K562 (cell line): ENCODE measurements around the gene RECQL5. TPM values are rescaled to one million over a fixed set of nuclear protein-coding genes. Genes with fewer than 3 reads are reported as not detected.

Source experiments
- ATAC-seq: fragments of 200-7000 bp; cut with Tn5 transposase; 3 replicates; pipeline ENCODE4 v1.9.1; 2020; ENCODE audit warnings: moderate library complexity
- BruUV-seq: library from RNA; stranded (reverse); fragments of 400-500 nt; replicated peaks from 2 replicates; lab custom pipeline; 2021; lab: Mats Ljungman, UMichigan
- CTCF ChIA-PET: fragments of 300-600 bp; formaldehyde crosslinking; extraction: SDS; loops from one replicate; lab custom pipeline; 2021; ENCODE audit warnings: low intra/inter-chr PET ratio; lab: Yijun Ruan, JAX
- POLR2A ChIA-PET: fragments of 300-600, 350-650 bp; sonication (Branson Sonifier 250); formaldehyde crosslinking; extraction: SDS; loops from one replicate; lab custom pipeline; 2021; ENCODE audit warnings: antibody characterized with exemption, inconsistent platforms; lab: Yijun Ruan, JAX
- DNase-seq, 4 experiments: peaks; one replicate each; pipeline versions ENCODE4 v3.0.0 to v3.0.0-alpha.2; 2011 to 2018; ENCODE audit warnings: low spot score in 3 of 4, mixed read lengths in 3 of 4; ENCODE audit errors: extremely low read depth in 1 of 4
- FAIRE-seq: peaks from 2 replicates; lab custom pipeline; 2011; peaks lifted over from hg19 to GRCh38; lab: Jason Lieb, UNC
- H2AFZ ChIP-seq: 2 replicates; pipeline ENCODE4 v1.6.0; 2011; ENCODE audit warnings: low read depth, low read length, control low read depth, inconsistent platforms
- H3K27ac ChIP-seq: fragments of 200-600 bp; 3 replicates; pipeline ENCODE4 v1.8.0; 2011; ENCODE audit warnings: low read depth, mild to moderate bottlenecking, control low read depth, inconsistent platforms, low read length, moderate library complexity, mixed read lengths; ENCODE audit errors: extremely low read depth
- H3K27me3 ChIP-seq, 2 experiments: fragments of 300-600 bp in 1 of 2; 2 replicates in 1 of 2; 3 replicates in 1 of 2; pipeline versions ENCODE4 v1.6.0 to v1.8.0; 2011; ENCODE audit warnings: inconsistent platforms in 2 of 2, low read length in 2 of 2, mild to moderate bottlenecking in 1 of 2, mixed read lengths in 1 of 2, moderate library complexity in 1 of 2; ENCODE audit not compliant: control insufficient read depth in 2 of 2, insufficient read depth in 2 of 2
- H3K36me3 ChIP-seq: fragments of 300-600 bp; 3 replicates; pipeline ENCODE4 v1.8.0; 2011; ENCODE audit warnings: mild to moderate bottlenecking, low read length, inconsistent platforms; ENCODE audit not compliant: control insufficient read depth, insufficient read depth
- H3K4me1 ChIP-seq, 2 experiments: fragments of 200-600 bp in 1 of 2; replicated peaks in 1 of 2; 2 replicates in 1 of 2; 3 replicates in 1 of 2; pipeline versions ENCODE4 v1.5.1 to v1.8.0; 2011; ENCODE audit warnings: inconsistent platforms in 2 of 2, low read length in 2 of 2, mild to moderate bottlenecking in 1 of 2, mixed read lengths in 1 of 2, moderate library complexity in 1 of 2; ENCODE audit not compliant: control insufficient read depth in 2 of 2, insufficient read depth in 2 of 2
- H3K4me2 ChIP-seq: 2 replicates; pipeline ENCODE4 v1.6.1; 2011; ENCODE audit warnings: low read length, control low read depth, inconsistent platforms, mixed read lengths; ENCODE audit not compliant: insufficient read depth
- H3K4me3 ChIP-seq: fragments of 200-600 bp; sonication (generic), shearing (Covaris generic); 2 replicates; pipeline ENCODE4 v1.5.1; 2016; ENCODE audit warnings: control low read depth, inconsistent platforms
- H3K79me2 ChIP-seq: fragments of 200-600 bp; 3 replicates; pipeline ENCODE4 v1.8.0; 2011; ENCODE audit warnings: low read length, inconsistent platforms; ENCODE audit not compliant: control insufficient read depth, insufficient read depth
- H3K9ac ChIP-seq, 2 experiments: 2 replicates each; pipeline versions ENCODE4 v1.6.0 to v1.6.1; 2011; ENCODE audit warnings: low read depth in 2 of 2, low read length in 2 of 2, control low read depth in 1 of 2, inconsistent platforms in 1 of 2, mild to moderate bottlenecking in 1 of 2, mixed read lengths in 1 of 2; ENCODE audit not compliant: insufficient read depth in 1 of 2
- H3K9me1 ChIP-seq: one replicate; pipeline ENCODE4 v1.6.0; 2011; ENCODE audit warnings: inconsistent platforms, mild to moderate bottlenecking, low read length, moderate library complexity; ENCODE audit not compliant: control insufficient read depth, insufficient read depth
- H3K9me3 ChIP-seq: replicated peaks from 2 replicates; pipeline ENCODE4 v1.5.1; 2011; ENCODE audit warnings: low read depth, low read length, inconsistent platforms; ENCODE audit not compliant: control insufficient read depth, insufficient read depth
- H4K20me1 ChIP-seq: replicated peaks from 2 replicates; pipeline ENCODE4 v1.6.1; 2011; ENCODE audit warnings: low read length, inconsistent platforms, mixed read lengths; ENCODE audit not compliant: control insufficient read depth, insufficient read depth
- ATF3 ChIP-seq, 2 experiments: fragments of 450-650 bp in 1 of 2; sonication (generic) in 1 of 2; formaldehyde crosslinking in 1 of 2; IDR thresholded peaks in 1 of 2; conservative IDR thresholded peaks in 1 of 2; 2 replicates each; pipeline versions ENCODE4 v1.6.1 to v1.8.1; 2016 to 2023; ENCODE audit warnings: mild to moderate bottlenecking in 2 of 2, moderate library complexity in 2 of 2, inconsistent platforms in 1 of 2, missing genetic modification reagents in 1 of 2
- ELF2 ChIP-seq: fragments of 250-450 bp; sonication (Bioruptor Pico); IDR thresholded peaks from 2 replicates; pipeline ENCODE4 v1.5.0; 2021; ENCODE audit warnings: mild to moderate bottlenecking
- ELK1 ChIP-seq: sonication (generic); formaldehyde crosslinking; IDR thresholded peaks from 2 replicates; pipeline ENCODE4 v1.8.1; 2022; ENCODE audit warnings: missing genetic modification reagents
- KAT7 ChIP-seq: sonication (generic); formaldehyde crosslinking; IDR thresholded peaks from 2 replicates; pipeline ENCODE4 v1.8.0; 2022; ENCODE audit warnings: missing genetic modification reagents, mild to moderate bottlenecking, borderline replicate concordance
- MAFK ChIP-seq: IDR thresholded peaks from 2 replicates; pipeline ENCODE4 v1.6.1; 2011; ENCODE audit warnings: low read length, improper control_type of control experiment
- NFXL1 ChIP-seq: fragments of 450-650 bp; formaldehyde crosslinking; IDR thresholded peaks from 2 replicates; pipeline ENCODE4 v1.4.0; 2021; ENCODE audit warnings: mild to moderate bottlenecking
- NR2F6 ChIP-seq: fragments of 450-650 bp; formaldehyde crosslinking; IDR thresholded peaks from 2 replicates; pipeline ENCODE4 v1.4.0; 2020; ENCODE audit warnings: mild to moderate bottlenecking
- PTTG1 ChIP-seq: fragments of 450-650 bp; IDR thresholded peaks from 2 replicates; pipeline ENCODE4 v1.6.1; 2016; ENCODE audit warnings: low read depth, mild to moderate bottlenecking, missing genetic modification characterization, missing compliant biosample characterization
- RFX7 ChIP-seq: fragments of 250-450 bp; sonication (Bioruptor Pico); IDR thresholded peaks from 2 replicates; pipeline ENCODE4 v1.5.1; 2021; ENCODE audit warnings: mild to moderate bottlenecking
- SIN3B ChIP-seq: fragments of 450-650 bp; IDR thresholded peaks from 2 replicates; pipeline ENCODE4 v1.6.1; 2017; ENCODE audit warnings: low read depth, mild to moderate bottlenecking, moderate library complexity
- SLC30A9 ChIP-seq: fragments of 250-450 bp; sonication (Bioruptor Pico); IDR thresholded peaks from 2 replicates; pipeline ENCODE4 v1.8.0; 2022; ENCODE audit warnings: mild to moderate bottlenecking, moderate library complexity
- SREBF1 ChIP-seq: fragments of 150-350 bp; IDR thresholded peaks from 2 replicates; pipeline ENCODE4 v1.6.1; 2014; ENCODE audit warnings: antibody characterized with exemption, low read depth, low read length, borderline replicate concordance
- USF2 ChIP-seq: sonication (generic); formaldehyde crosslinking; IDR thresholded peaks from 2 replicates; pipeline ENCODE4 v1.5.0; 2020; ENCODE audit warnings: missing genetic modification reagents
- ZNF212 ChIP-seq: fragments of 450-650 bp; formaldehyde crosslinking; IDR thresholded peaks from 2 replicates; pipeline ENCODE4 v1.4.0; 2020; ENCODE audit warnings: mild to moderate bottlenecking
- WGBS: fragments of 100-300 bp; shearing (Covaris generic); methylation state at CpG from one replicate; pipeline ENCODE4 v1.1.6; 2016; ENCODE audit warnings: low coverage, mixed read lengths; ENCODE audit not compliant: insufficient coverage; ENCODE audit errors: missing lambda C conversion rate; 5-methylcytosine and 5-hydroxymethylcytosine counted together
- in situ Hi-C: fragments of 300-500 bp; cut with MboI; formaldehyde crosslinking; loops from 4 replicates; pipeline ENCODE4 v1.15.0; 2018; ENCODE audit warnings: inconsistent platforms, mixed read lengths
- intact Hi-C: fragments of 100-400 bp; cut with micrococcal nuclease; formaldehyde crosslinking; loops from 2 replicates; pipeline ENCODE4 v1.14.2; 2022
- polyA plus RNA-seq, 8 experiments: library from polyadenylated mRNA; depleted of rRNA in 4 of 8; stranded (reverse) in 5 of 8; unstranded in 3 of 8; fragments of >200 nt; fragmentation: Nextera tagmentation in 2 of 8; fragmentation: Illumina TruSeq in 1 of 8; extraction: Ambion mirVana in 2 of 8; extraction: Trizol in 1 of 8; gene quantifications; 2 replicates each; pipeline versions ENCODE4 v1.2.1 to v1.2.3, GENCODE V29; 2011 to 2014; ENCODE audit warnings: inconsistent platforms in 1 of 8, missing spikeins in 1 of 8
- total RNA-seq, 7 experiments: library from RNA; depleted of rRNA in 6 of 7; stranded (reverse); fragments of >200 nt in 6 of 7; fragmentation: Illumina TruSeq in 2 of 7; extraction: Trizol in 2 of 7; gene quantifications; 2 replicates each; pipeline versions ENCODE4 v1.2.1 to v1.2.3, GENCODE V29; 2011 to 2021; ENCODE audit warnings: low replicate concordance in 1 of 7
- TF ChIP-seq, protein P1 (sequence below), 2 experiments: fragments of 450-650 bp in 1 of 2; sonication (generic) in 1 of 2; formaldehyde crosslinking; conservative IDR thresholded peaks; 2 replicates each; pipeline versions ENCODE4 v1.4.0 to v1.8.1; 2020 to 2022; ENCODE audit warnings: mild to moderate bottlenecking in 1 of 2, missing genetic modification reagents in 1 of 2
- TF ChIP-seq, protein P2 (sequence below), 2 experiments: fragments of 250-450 bp in 1 of 2; fragments of 450-650 bp in 1 of 2; sonication (Bioruptor Pico) in 1 of 2; IDR thresholded peaks; 2 replicates each; pipeline versions ENCODE4 v1.6.1 to v1.8.0; 2016 to 2021; ENCODE audit warnings: mild to moderate bottlenecking in 2 of 2, moderate library complexity in 2 of 2, missing compliant biosample characterization in 1 of 2, missing genetic modification characterization in 1 of 2

The RECQL5 gene
- total and polyA plus RNA-seq, 9 of the 15 experiments (the other 6 are each of a cell fraction or from before 2014, with no cell fraction given) = 4.1 to 34.8 (median 16.4) TPM

- Histone ChIP-seq H3K9me1 (peaks cover 7% of the 10 kb centered on the region), H3K4me2 (no peak overlapping the region), H3K27ac (no peak overlapping the region), H3K4me1 (peaks cover 0 to 3% of the 10 kb centered on the region in 2 experiments; a peak in 2 of 5 replicates), H3K9me3 (no peaks in the 10 kb centered on the region), H4K20me1 (peaks cover 13% of the 10 kb centered on the region; the same call in 1 of the 2 replicates), H2AFZ (no peak overlapping the region), H3K4me3 (no peak overlapping the region), H3K27me3 (no peaks in the 10 kb centered on the region), H3K79me2 (peaks cover 30% of the 10 kb centered on the region), H3K9ac (no peak overlapping the region), H3K36me3 (peaks cover 65% of the 10 kb centered on the region)
- in situ Hi-C loops (no loop called here), intact Hi-C loops (no loop called here)
- FAIRE-seq (no peak), DNase-seq (no peak), ATAC-seq (no peak)
- TF ChIP-seq SLC30A9 = no peak
- TF ChIP-seq KAT7 (CRISPR knock-in tag) = no peak
- TF ChIP-seq ZNF212 (CRISPR knock-in tag) = no peak
- no peak for TF ChIP-seq NFXL1 (CRISPR knock-in tag)
- TF ChIP-seq ELF2 (CRISPR knock-in tag) = no peak
- TF ChIP-seq NR2F6 (CRISPR knock-in tag) = no peak
- TF ChIP-seq, protein P1, sequence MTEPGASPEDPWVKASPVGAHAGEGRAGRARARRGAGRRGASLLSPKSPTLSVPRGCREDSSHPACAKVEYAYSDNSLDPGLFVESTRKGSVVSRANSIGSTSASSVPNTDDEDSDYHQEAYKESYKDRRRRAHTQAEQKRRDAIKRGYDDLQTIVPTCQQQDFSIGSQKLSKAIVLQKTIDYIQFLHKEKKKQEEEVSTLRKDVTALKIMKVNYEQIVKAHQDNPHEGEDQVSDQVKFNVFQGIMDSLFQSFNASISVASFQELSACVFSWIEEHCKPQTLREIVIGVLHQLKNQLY (CRISPR knock-in tag; conservative IDR thresholded peaks at IDR 0.05) = no peak
- no peak for TF ChIP-seq ELK1 (CRISPR knock-in tag)
- no peak for TF ChIP-seq RFX7 (CRISPR knock-in tag)
- TF ChIP-seq, protein P2, sequence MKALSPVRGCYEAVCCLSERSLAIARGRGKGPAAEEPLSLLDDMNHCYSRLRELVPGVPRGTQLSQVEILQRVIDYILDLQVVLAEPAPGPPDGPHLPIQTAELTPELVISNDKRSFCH (CRISPR knock-in tag; IDR thresholded peaks at IDR 0.05) = no peak
- TF ChIP-seq, protein P2 (tag; IDR thresholded peaks at IDR 0.05) = no peak
- no peak for TF ChIP-seq USF2 (CRISPR knock-in tag)
- no peak for TF ChIP-seq MAFK
- TF ChIP-seq SIN3B = no peak
- TF ChIP-seq ATF3 (IDR thresholded peaks at IDR 0.05) = no peak
- TF ChIP-seq ATF3 (CRISPR knock-in tag; conservative IDR thresholded peaks at IDR 0.05) = no peak
- TF ChIP-seq SREBF1 = no peak
- no peak for TF ChIP-seq PTTG1 (tag)
- POLR2A ChIA-PET = interaction anchor here (0.6 kb wide), 1 partner anchor 29 kb away, joined by 3 read pairs; no protein-coding TSS in a partner anchor
- CTCF ChIA-PET = no interaction called here
- no TSS peak for BruUV-seq
- 92% methylated on average over 6 of the region's 6 CpGs for WGBS
Observed at GRCh38 chr17:75689441-75689873, 22.5 kb upstream of the RECQL5 start.
